Body of pancreas (tissue), 4 donors: ENCODE measurements around the gene TNPO1.

Experiments used
- POLR2A ChIP-seq, 3 donors: fragments of 450-650 bp; IDR thresholded peaks; one replicate each; pipeline ENCODE4 v1.6.1; 2016; ENCODE audit warnings: antibody characterized with exemption in 3 of 3, mild to moderate bottlenecking in 2 of 3
- TF ChIP-seq, protein P1 (sequence below), 7 experiments: fragments of 450-650 bp in 4 of 7; fragments of 200-600 bp in 3 of 7; sonication (generic) in 3 of 7; IDR thresholded peaks; one replicate each; pipeline ENCODE4 v1.5.1; 2016 to 2019; ENCODE audit warnings: antibody characterized with exemption in 7 of 7

- TF ChIP-seq, protein P1, sequence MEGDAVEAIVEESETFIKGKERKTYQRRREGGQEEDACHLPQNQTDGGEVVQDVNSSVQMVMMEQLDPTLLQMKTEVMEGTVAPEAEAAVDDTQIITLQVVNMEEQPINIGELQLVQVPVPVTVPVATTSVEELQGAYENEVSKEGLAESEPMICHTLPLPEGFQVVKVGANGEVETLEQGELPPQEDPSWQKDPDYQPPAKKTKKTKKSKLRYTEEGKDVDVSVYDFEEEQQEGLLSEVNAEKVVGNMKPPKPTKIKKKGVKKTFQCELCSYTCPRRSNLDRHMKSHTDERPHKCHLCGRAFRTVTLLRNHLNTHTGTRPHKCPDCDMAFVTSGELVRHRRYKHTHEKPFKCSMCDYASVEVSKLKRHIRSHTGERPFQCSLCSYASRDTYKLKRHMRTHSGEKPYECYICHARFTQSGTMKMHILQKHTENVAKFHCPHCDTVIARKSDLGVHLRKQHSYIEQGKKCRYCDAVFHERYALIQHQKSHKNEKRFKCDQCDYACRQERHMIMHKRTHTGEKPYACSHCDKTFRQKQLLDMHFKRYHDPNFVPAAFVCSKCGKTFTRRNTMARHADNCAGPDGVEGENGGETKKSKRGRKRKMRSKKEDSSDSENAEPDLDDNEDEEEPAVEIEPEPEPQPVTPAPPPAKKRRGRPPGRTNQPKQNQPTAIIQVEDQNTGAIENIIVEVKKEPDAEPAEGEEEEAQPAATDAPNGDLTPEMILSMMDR (IDR thresholded peaks at IDR 0.05) = peak; percentile 80 to 98 (median 89)
- TF ChIP-seq POLR2A (IDR thresholded peaks at IDR 0.05) = peak; percentile 75 to 87 (median 79)
Measured at GRCh38 chr5:72955768-72956323, 139.4 kb downstream of the TNPO1 start, which contains the start of gene FCHO2.
